GM18873 (cell line): ENCODE data around the gene PTPMT1.

Experiments used
- ATAC-seq: cut with Tn5 transposase; IDR thresholded peaks from one replicate; pipeline ENCODE4 v1.9.1; 2021; ENCODE audit warnings: mild to moderate bottlenecking, moderate library complexity, moderate number of reproducible peaks; ENCODE audit not compliant: unreplicated experiment, low FRiP score

The PTPMT1 gene

GRCh38 chr11:47577460-47578041 lies 12.2 kb downstream of the PTPMT1 start:
- no peak for ATAC-seq

GRCh38 chr11:47578524-47579494 lies 13.4 kb downstream of the PTPMT1 start, which contains the start of the genes KBTBD4 and NDUFS3:
KBTBD4 (minus strand) TSS chr11:47578970; CDS start chr11:47578951, 19 bp downstream.
NDUFS3 (plus strand) TSS chr11:47579074; CDS start chr11:47579092, 18 bp downstream.
- peak; percentile 88 for ATAC-seq

GRCh38 chr11:47583844-47584243 lies 18.4 kb downstream of the PTPMT1 start:
- ATAC-seq, result no peak

- no peak for ATAC-seq
Observed at GRCh38 chr11:47586098-47586855, 20.9 kb downstream of the PTPMT1 start, which contains the start of gene FAM180B. FAM180B (plus strand) TSS chr11:47586678; CDS start chr11:47586769, 91 bp downstream.

GRCh38 chr11:47587039-47587716 lies 21.8 kb downstream of the PTPMT1 start:
- no peak for ATAC-seq

GRCh38 chr11:47587723-47588326 lies 22.4 kb downstream of the PTPMT1 start:
- no peak for ATAC-seq

- no peak for ATAC-seq
Observed at GRCh38 chr11:47589118-47589517, 23.7 kb downstream of the PTPMT1 start.

GRCh38 chr11:47589584-47589976 lies 24.2 kb downstream of the PTPMT1 start:
- ATAC-seq, result no peak

GRCh38 chr11:47589977-47590861 lies 24.8 kb downstream of the PTPMT1 start:
- ATAC-seq, result no peak

- ATAC-seq, result no peak
Observed at GRCh38 chr11:47591764-47592163, 26.4 kb downstream of the PTPMT1 start.

GRCh38 chr11:47592251-47592650 lies 26.9 kb downstream of the PTPMT1 start:
- no peak for ATAC-seq

- ATAC-seq, result no peak
Observed at GRCh38 chr11:47592970-47593369, 27.6 kb downstream of the PTPMT1 start.

- ATAC-seq, result no peak
Observed at GRCh38 chr11:47593492-47593933, 28.1 kb downstream of the PTPMT1 start.

- no peak for ATAC-seq
Observed at GRCh38 chr11:47593934-47594855, 28.8 kb downstream of the PTPMT1 start, which contains the start of gene C1QTNF4. C1QTNF4 (minus strand) TSS chr11:47594411; CDS start chr11:47590810, 3,601 bp downstream.

- no peak for ATAC-seq
Observed at GRCh38 chr11:47595029-47595428, 29.6 kb downstream of the PTPMT1 start.

- ATAC-seq, result no peak
Observed at GRCh38 chr11:47595967-47596366, 30.6 kb downstream of the PTPMT1 start.

- no peak for ATAC-seq
Observed at GRCh38 chr11:47599902-47600301, 34.5 kb downstream of the PTPMT1 start.
